ENCODE measurements around the gene AFF2.

Gene AFF2

GRCh38 chrX:148928811-148929210 lies 428.4 kb downstream of the AFF2 start:
- Histone ChIP-seq H3K27me3 (ENCODE audit: control insufficient read depth, insufficient read depth, low read length) (no peaks in the 10 kb centered on the region), H3K4me1 (no peaks in the 10 kb centered on the region), H3K9me3 (ENCODE audit: control insufficient read depth, low read length) (no peaks in the 10 kb centered on the region), H3K27ac (no peak overlapping the region), H3K36me3 (ENCODE audit: control insufficient read depth, insufficient read depth, low read length) (no peaks in the 10 kb centered on the region), H3K4me2 (ENCODE audit: low read length) (no peak overlapping the region), H2AFZ (no peak overlapping the region), H3K9ac (no peak overlapping the region), H3K4me3 (ENCODE audit: low read depth, low read length) (no peak overlapping the region), H3K79me2 (no peaks in the 10 kb centered on the region)
- TF ChIP-seq CTCF (IDR thresholded peaks at IDR 0.05) = no peak

GRCh38 chrX:148929686-148930085 lies 429.3 kb downstream of the AFF2 start:
- Histone ChIP-seq H3K9me3 (ENCODE audit: control insufficient read depth, low read length) (no peaks in the 10 kb centered on the region), H3K27me3 (ENCODE audit: control insufficient read depth, insufficient read depth, low read length) (no peaks in the 10 kb centered on the region), H3K4me2 (ENCODE audit: low read length) (no peak overlapping the region), H2AFZ (no peak overlapping the region), H3K36me3 (ENCODE audit: control insufficient read depth, insufficient read depth, low read length) (no peaks in the 10 kb centered on the region), H3K4me3 (ENCODE audit: low read depth, low read length) (no peak overlapping the region), H3K4me1 (no peaks in the 10 kb centered on the region), H3K79me2 (no peaks in the 10 kb centered on the region), H3K27ac (no peak overlapping the region), H3K9ac (no peak overlapping the region)
- TF ChIP-seq CTCF (IDR thresholded peaks at IDR 0.05) = no peak

- no peak overlapping the region for H3K27ac ChIP-seq
- no peak overlapping the region for H3K9ac ChIP-seq
- no peak overlapping the region for H2AFZ ChIP-seq
- no peak for TF ChIP-seq CTCF (IDR thresholded peaks at IDR 0.05)
- no peaks in the 10 kb centered on the region for H3K4me1 ChIP-seq
- H3K9me3 ChIP-seq (ENCODE audit: control insufficient read depth, low read length) = no peaks in the 10 kb centered on the region
- no peaks in the 10 kb centered on the region for H3K79me2 ChIP-seq
- H3K27me3 ChIP-seq (ENCODE audit: control insufficient read depth, insufficient read depth, low read length) = no peaks in the 10 kb centered on the region
- H3K4me3 ChIP-seq (ENCODE audit: low read depth, low read length) = no peak overlapping the region
- H3K36me3 ChIP-seq (ENCODE audit: control insufficient read depth, insufficient read depth, low read length) = no peaks in the 10 kb centered on the region
- H3K4me2 ChIP-seq (ENCODE audit: low read length) = no peak overlapping the region
Observed at GRCh38 chrX:148930206-148930729, 429.9 kb downstream of the AFF2 start.

GRCh38 chrX:148933881-148934280 lies 433.5 kb downstream of the AFF2 start:
- no peak overlapping the region for H3K27ac ChIP-seq
- no peaks in the 10 kb centered on the region for H3K9me3 ChIP-seq (ENCODE audit: control insufficient read depth, low read length)
- TF ChIP-seq CTCF (IDR thresholded peaks at IDR 0.05) = no peak

GRCh38 chrX:148938348-148938747 lies 437.9 kb downstream of the AFF2 start:
- H3K36me3 ChIP-seq (ENCODE audit: control insufficient read depth, insufficient read depth, low read length) = no peaks in the 10 kb centered on the region
- H3K4me2 ChIP-seq (ENCODE audit: low read length) = no peak overlapping the region
- H3K79me2 ChIP-seq = no peaks in the 10 kb centered on the region
- H3K4me3 ChIP-seq (ENCODE audit: low read depth, low read length) = no peak overlapping the region
- H3K9me3 ChIP-seq (ENCODE audit: control insufficient read depth, low read length) = no peaks in the 10 kb centered on the region
- H3K27me3 ChIP-seq (ENCODE audit: control insufficient read depth, insufficient read depth, low read length) = no peaks in the 10 kb centered on the region
- H3K4me1 ChIP-seq = no peaks in the 10 kb centered on the region
- H3K27ac ChIP-seq = no peak overlapping the region
- H3K9ac ChIP-seq = no peak overlapping the region
- no peak overlapping the region for H2AFZ ChIP-seq
- no peak for TF ChIP-seq CTCF (IDR thresholded peaks at IDR 0.05)

More at GRCh38 chrX:148933881-148934280, 433.5 kb downstream of the AFF2 start:
- no peak overlapping the region for H3K4me2 ChIP-seq (ENCODE audit: low read length)
- H3K4me3 ChIP-seq (ENCODE audit: low read depth, low read length) = no peak overlapping the region
- H3K79me2 ChIP-seq = no peaks in the 10 kb centered on the region
- no peaks in the 10 kb centered on the region for H3K4me1 ChIP-seq
- no peak overlapping the region for H2AFZ ChIP-seq
- H3K27me3 ChIP-seq (ENCODE audit: control insufficient read depth, insufficient read depth, low read length) = no peaks in the 10 kb centered on the region
- H3K36me3 ChIP-seq (ENCODE audit: control insufficient read depth, insufficient read depth, low read length) = no peaks in the 10 kb centered on the region
- no peak overlapping the region for H3K9ac ChIP-seq
